Lung (tissue), 12 donors: ENCODE measurements around the gene GNG7. TPM values are rescaled to one million over a fixed set of nuclear protein-coding genes. Genes with fewer than 3 reads are reported as not detected.
A peak's percentile ranks its signal among the peaks of the same experiment; 100 is the strongest.

Experiments
- ATAC-seq: fragments of 200-7000 bp; cut with Tn5 transposase; one replicate; pipeline ENCODE4 v1.9.1; 2020; ENCODE audit warnings: moderate number of reproducible peaks; ENCODE audit not compliant: insufficient read depth, low FRiP score
- DNase-seq, 3 donors: peaks; one replicate each; pipeline ENCODE4 v3.0.0-alpha.2; 2013 to 2017
- H3K27ac ChIP-seq, 2 donors: one replicate each; pipeline ENCODE4 v1.5.1; 2013; ENCODE audit warnings: mild to moderate bottlenecking in 2 of 2, moderate library complexity in 2 of 2, control low read depth in 1 of 2, inconsistent platforms in 1 of 2, low read depth in 1 of 2, low read length in 1 of 2
- H3K27me3 ChIP-seq, 3 donors: one replicate each; pipeline ENCODE4 v1.5.1; 2013; ENCODE audit warnings: low read length in 2 of 3; ENCODE audit not compliant: control insufficient read depth in 3 of 3, insufficient read depth in 3 of 3
- H3K36me3 ChIP-seq, 4 donors: one replicate each; pipeline ENCODE4 v1.5.1; 2013; ENCODE audit warnings: low read length in 4 of 4, mild to moderate bottlenecking in 1 of 4, moderate library complexity in 1 of 4; ENCODE audit not compliant: control insufficient read depth in 4 of 4, insufficient read depth in 4 of 4
- H3K4me1 ChIP-seq, 5 donors: one replicate each; pipeline ENCODE4 v1.5.1; 2013; ENCODE audit warnings: low read length in 5 of 5, mild to moderate bottlenecking in 2 of 5, moderate library complexity in 1 of 5; ENCODE audit not compliant: control insufficient read depth in 5 of 5, insufficient read depth in 5 of 5
- H3K4me3 ChIP-seq: one replicate; pipeline ENCODE4 v1.5.1; 2013; ENCODE audit warnings: mild to moderate bottlenecking, control low read depth, moderate library complexity
- H3K9ac ChIP-seq, 2 donors: one replicate each; pipeline ENCODE4 v1.5.1; 2013; ENCODE audit warnings: low read length in 2 of 2, control low read depth in 1 of 2; ENCODE audit not compliant: insufficient read depth in 1 of 2
- H3K9me3 ChIP-seq, 4 donors: one replicate each; pipeline ENCODE4 v1.5.1; 2013; ENCODE audit warnings: low read length in 3 of 4, mild to moderate bottlenecking in 1 of 4, moderate library complexity in 1 of 4; ENCODE audit not compliant: control insufficient read depth in 4 of 4, insufficient read depth in 3 of 4
- WGBS, 2 donors: extraction: QIAGEN DNeasy Blood & Tissue Kit; methylation state at CpG; one replicate each; pipeline ENCODE4 v1.1.7; 2013; 5-methylcytosine and 5-hydroxymethylcytosine counted together
- polyA plus RNA-seq, 2 donors: library from polyadenylated mRNA; stranded (reverse); fragments of 200-250 nt; gene quantifications; one replicate each; pipeline ENCODE4 v1.2.1, GENCODE V29; 2013
- total RNA-seq, 2 donors: library from RNA; depleted of rRNA in 1 of 2; stranded (reverse); fragments of >200 nt in 1 of 2; gene quantifications; one replicate each; pipeline ENCODE4 v1.2.1, GENCODE V29; 2014 to 2021
- TF ChIP-seq, protein P1 (sequence below): IDR thresholded peaks from 2 replicates; pipeline ENCODE4 v1.5.1; 2012; ENCODE audit warnings: mild to moderate bottlenecking; ENCODE audit errors: control extremely low read depth, extremely low read depth
- donor health status: control.
- donor health status: control.
- donor health status: Bipolar disorder and iron deficiency.
- donor health status: healthy.
- donor health status: DM: yes; HTN: yes; CAD: no.

The GNG7 gene
- total and polyA plus RNA-seq, 4 donors, result 1.6 to 4.5 (median 2.8) TPM

DNA sequence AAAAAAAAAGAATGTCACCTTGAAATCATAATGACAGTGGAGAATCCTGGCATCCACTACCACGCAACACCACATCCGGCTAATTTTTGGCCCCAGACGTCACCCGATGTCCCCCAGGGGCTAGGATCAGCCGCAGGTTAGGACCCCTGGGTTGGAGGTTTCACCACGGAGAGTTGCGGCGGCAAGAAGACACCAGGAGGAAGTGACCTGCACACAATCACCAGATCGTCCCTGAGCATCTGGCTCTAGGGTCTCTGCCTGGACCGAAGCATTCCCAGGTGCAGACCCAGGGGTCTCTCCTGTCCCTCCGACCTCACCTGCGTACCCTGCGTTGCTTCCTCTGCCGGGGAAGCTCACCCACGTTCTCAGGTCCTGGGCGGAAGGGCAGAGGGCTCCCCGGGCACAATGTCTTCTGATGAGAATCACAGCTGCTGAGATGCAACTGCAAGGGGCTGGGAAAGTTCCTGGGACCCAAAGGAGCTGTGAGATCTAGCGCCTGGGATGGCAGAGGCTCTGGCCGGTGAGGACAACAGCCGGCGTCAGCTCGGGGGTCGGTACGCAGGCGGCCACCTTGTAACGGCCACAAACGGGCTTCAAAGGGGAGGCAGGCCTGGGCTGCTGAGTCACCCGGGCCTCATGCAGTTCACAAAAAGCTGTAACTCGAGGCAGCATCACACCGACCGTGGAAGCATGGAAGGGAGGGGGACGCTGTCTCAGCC, 115.3 kb downstream of the GNG7 start:
- peak overlapping the region in 1 of 2 donors; percentile 56 for H3K27ac ChIP-seq
- 84% methylated on average over 32 of the region's 32 CpGs for WGBS, 2 donors

DNA sequence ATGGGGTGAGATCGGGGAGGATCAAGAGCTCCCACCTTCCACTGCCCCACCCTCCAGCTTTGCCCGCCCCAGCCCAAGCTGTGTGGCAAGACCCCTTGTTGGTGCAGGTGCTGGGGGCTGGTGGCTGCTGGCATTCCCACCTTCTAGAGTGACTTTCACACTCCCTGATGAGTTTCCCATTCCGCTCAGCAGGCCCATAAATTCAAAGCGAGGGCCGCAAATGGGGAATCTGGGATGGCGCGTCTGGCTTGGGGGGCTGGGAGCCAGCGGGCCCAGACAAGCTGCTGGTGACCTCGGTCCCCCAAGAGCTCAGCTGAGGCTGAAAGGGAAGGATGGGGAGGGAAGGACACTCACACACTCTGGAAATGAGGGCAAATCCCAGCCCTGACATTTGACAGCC, 116.3 kb downstream of the GNG7 start:
- TF ChIP-seq, protein P1, sequence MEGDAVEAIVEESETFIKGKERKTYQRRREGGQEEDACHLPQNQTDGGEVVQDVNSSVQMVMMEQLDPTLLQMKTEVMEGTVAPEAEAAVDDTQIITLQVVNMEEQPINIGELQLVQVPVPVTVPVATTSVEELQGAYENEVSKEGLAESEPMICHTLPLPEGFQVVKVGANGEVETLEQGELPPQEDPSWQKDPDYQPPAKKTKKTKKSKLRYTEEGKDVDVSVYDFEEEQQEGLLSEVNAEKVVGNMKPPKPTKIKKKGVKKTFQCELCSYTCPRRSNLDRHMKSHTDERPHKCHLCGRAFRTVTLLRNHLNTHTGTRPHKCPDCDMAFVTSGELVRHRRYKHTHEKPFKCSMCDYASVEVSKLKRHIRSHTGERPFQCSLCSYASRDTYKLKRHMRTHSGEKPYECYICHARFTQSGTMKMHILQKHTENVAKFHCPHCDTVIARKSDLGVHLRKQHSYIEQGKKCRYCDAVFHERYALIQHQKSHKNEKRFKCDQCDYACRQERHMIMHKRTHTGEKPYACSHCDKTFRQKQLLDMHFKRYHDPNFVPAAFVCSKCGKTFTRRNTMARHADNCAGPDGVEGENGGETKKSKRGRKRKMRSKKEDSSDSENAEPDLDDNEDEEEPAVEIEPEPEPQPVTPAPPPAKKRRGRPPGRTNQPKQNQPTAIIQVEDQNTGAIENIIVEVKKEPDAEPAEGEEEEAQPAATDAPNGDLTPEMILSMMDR, result no peak
- H3K36me3 ChIP-seq, result no peaks in the 10 kb centered on the region
- H3K9me3 ChIP-seq, result peaks cover 0 to 3% (median 0%) of the 10 kb centered on the region in 4 donors
- DNase-seq (no peak), ATAC-seq (no peak)
- H3K9ac ChIP-seq, result no peak overlapping the region
- H3K4me3 ChIP-seq, result no peak overlapping the region
- H3K27me3 ChIP-seq, result peaks cover 0 to 29% (median 29%) of the 10 kb centered on the region in 3 donors
- no peaks in the 10 kb centered on the region for H3K4me1 ChIP-seq
- no peak overlapping the region for H3K27ac ChIP-seq
- WGBS, 2 donors, result 89 to 92% methylated on average over 9 of the region's 9 CpGs

More for the DNA sequence above, 115.3 kb downstream of the GNG7 start:
- Histone ChIP-seq H3K36me3 (no peaks in the 10 kb centered on the region), H3K27me3 (peaks cover 0 to 29% (median 29%) of the 10 kb centered on the region in 3 donors), H3K9ac (no peak overlapping the region), H3K4me1 (no peaks in the 10 kb centered on the region), H3K9me3 (peaks cover 0 to 3% (median 2%) of the 10 kb centered on the region in 4 donors), H3K4me3 (no peak overlapping the region)
- ATAC-seq (no peak), DNase-seq (no peak)
- TF ChIP-seq, protein P1, result no peak

DNA sequence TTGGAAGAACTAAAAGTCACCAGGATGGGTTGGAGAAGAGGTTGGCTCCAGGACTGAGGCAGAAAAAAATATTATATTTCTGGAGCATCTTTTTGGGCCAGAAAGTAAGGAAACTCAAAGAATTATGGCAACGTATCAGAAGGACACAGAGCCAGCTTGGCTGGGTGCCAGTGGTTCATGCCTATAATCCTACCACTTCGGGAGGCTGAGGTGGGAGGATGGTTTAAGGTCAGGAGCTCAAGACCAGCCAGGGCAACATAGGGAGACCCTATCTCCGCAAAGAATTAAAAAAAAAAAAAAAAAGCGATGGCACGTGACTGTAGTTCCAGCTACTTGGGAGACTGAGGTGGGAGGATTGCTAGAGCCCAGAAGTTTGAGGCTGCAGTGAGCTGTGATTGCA, 118.5 kb downstream of the GNG7 start:
- H3K27me3 ChIP-seq, result peaks cover 0 to 29% (median 24%) of the 10 kb centered on the region in 3 donors
- no peak overlapping the region for H3K9ac ChIP-seq
- no peak for DNase-seq
- H3K27ac ChIP-seq, result no peak overlapping the region
- peaks cover 0 to 3% (median 0%) of the 10 kb centered on the region in 5 donors for H3K4me1 ChIP-seq
- no peaks in the 10 kb centered on the region for H3K36me3 ChIP-seq
- WGBS, 2 donors, result 87 to 91% methylated on average over 5 of the region's 5 CpGs
- ATAC-seq, result no peak
- H3K4me3 ChIP-seq, result no peak overlapping the region
- H3K9me3 ChIP-seq, result peaks cover 0 to 3% (median 0%) of the 10 kb centered on the region in 4 donors
- TF ChIP-seq, protein P1, result no peak
